Stimulated activated naive CD8-positive, alpha-beta T cell treated with anti-CD3 and anti-CD28 coated beads, Interleukin-15, Interleukin-2, amounts not matched to agents 100 U/mL and 50 U/mL, for 24 hours (primary cell): Measurements from ENCODE around the gene NACC2.

ENCODE experiments used
- ATAC-seq: fragments of 150-1000 bp; cut with Tn5 transposase; one replicate; pipeline ENCODE4 v1.10.0; 2021
- DNase-seq: peaks from one replicate; pipeline ENCODE4 v3.0.0; 2021

Gene NACC2

DNA sequence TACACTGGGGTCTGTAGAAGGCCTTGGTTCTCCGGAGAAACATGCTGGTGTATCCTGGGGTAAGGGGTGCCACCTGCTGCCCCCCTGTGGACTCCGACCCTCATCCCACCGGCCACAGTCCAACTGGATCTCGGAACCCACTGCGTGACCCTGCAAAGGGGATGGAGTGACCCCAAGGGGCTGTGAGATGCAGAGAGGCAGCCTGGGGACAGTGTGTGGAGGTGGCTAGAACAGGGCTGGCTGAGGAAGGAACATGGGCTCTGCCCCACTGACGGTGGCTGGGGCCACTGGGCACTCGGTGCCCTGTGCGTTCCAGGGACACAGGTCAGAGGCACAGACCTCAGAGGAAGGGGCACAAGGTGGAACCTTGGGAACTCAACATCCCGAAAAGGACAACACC, 2.3 kb downstream of the NACC2 start:
- ATAC-seq: no peak
- no peak for DNase-seq

GRCh38 chr9:136092353-136092650, 2.8 kb downstream of the NACC2 start:
- DNase-seq: no peak
- no peak for ATAC-seq

DNA sequence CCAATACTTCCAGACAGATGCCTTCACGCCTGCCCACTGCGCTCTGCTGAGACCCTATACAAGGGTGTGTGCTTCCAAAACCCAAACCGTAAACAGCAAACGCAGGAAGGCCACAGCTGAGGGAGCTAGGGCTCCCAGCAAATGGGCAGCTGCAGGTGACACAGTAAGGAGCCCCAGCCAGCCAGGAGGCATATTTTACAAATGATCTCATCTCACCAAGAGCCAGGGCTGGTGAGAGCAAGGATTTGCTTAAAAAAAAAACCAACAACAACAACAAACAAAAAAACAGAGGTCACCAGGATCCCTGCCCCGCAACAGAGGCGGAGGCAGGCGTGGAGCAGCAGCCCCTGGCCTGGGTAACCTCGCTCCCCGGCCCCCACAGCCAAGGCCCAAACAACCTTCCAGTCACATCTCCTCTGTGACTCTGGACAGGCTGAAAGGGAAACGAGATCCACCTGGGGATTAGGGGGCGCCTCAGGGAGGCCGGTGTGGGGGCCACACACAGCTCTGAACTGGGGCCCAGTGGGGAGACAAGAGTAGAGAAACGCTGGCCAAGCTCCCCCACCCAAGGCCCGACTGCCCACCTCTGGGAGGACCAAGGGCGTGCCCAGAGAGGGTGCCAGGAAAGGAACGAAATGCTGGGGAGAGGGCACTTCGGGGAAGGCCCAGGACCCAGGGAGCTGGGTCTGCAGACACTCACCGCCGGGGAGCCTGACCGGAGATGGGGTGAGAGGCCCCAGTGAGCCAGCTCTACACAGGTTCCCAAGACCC, 3.3 kb downstream of the NACC2 start:
- ATAC-seq: no peak
- DNase-seq: no peak

DNA sequence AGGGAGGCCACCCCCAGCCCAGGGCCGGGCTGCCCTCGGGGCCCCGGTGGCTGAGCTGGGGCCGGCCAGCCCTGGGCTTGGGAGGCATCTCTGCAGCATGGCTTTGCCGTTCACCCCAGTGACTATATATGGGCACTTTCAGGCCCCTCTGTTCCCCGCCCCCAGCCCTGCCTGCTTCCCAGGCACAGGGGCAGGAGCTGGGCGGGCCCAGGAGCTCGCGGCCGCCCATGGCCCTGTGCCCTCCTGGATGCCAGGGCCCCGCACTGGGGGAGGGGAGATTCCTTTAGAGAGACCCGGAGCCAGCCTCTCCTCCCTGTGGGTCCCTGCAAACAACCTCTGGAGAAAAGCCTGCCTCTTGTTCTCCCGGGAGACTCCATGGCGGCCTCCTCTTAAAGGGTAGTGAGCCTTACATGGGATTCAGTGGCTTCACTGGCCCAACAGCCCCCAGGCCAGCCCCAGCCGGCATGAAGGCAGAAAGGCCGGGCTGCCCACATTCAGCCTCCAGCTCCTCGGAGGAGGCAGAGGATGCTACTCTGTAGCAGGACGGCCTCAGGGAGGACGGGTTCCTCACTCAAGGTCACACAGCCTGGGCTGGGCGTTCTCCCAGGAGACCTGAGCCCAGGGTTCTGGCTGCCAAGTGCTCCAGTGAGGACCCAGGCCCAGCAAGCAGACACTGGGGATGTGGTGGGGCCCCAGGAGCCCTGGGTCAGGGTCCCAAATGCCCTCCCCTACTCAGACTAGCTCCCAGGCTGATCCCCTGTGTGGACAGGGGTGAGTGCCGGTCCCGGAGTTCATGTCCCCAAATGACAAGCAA, 4.1 kb downstream of the NACC2 start:
- DNase-seq (no peak), ATAC-seq (no peak)

GRCh38 chr9:136090056-136090735, 4.9 kb downstream of the NACC2 start:
- no peak for ATAC-seq
- DNase-seq: no peak

DNA sequence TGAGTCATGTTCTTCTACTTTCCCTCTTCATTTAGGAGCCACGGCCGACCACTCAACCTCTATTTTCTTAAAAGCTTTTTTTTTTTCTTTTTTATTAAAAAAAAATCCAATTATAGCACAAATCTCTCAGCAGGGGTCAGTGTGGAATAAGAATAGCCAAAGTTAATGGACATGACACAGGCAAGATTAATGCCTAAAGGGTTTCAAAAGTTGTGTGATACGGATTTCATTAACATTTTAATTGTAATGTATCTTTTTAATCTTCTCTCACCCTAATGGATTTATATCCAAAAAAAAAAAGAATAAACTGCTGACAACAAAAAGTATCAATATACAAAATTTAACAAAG, 5.4 kb downstream of the NACC2 start:
- DNase-seq (no peak), ATAC-seq (no peak)

DNA sequence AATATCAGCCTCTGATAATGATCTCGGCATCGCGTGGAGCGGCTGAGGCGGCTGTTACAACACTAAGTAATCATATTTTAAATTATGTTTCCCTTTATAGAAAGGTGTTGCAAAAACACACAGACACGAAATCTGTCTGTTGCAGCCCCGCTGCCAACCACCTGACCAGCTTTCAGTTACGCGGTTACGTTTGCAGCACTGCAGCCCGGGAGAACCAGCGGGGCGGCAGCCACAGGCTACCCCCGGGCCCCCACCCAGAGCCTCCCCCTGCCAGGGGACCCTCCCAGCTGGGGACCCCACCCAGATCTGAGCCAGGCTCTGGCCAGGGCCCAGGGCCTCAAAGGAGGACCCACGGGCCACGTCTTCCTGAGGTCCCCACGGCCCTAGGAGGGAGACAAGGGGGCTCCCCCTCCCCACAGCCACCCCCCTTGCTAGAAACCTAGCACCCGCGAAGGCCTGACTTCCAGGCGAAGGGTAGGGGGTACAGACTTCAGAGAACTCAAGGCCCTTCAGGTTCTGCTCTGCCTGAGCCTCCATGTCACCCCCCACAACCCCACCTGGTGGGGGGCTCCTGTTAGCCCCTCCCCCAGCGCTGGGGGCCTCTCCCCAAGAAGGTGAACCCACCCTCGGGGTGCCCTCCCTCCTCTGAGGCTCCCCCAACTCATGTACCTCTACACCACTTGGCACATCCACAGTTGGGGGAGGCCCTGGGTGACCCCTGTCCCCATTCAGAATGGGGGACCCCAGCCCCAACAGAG, 6.0 kb downstream of the NACC2 start:
- ATAC-seq (no peak), DNase-seq (no peak)

- no peak for DNase-seq
- ATAC-seq: no peak
These were observed 6.6 kb downstream of the NACC2 start for GRCh38 chr9:136088481-136088938.

DNA sequence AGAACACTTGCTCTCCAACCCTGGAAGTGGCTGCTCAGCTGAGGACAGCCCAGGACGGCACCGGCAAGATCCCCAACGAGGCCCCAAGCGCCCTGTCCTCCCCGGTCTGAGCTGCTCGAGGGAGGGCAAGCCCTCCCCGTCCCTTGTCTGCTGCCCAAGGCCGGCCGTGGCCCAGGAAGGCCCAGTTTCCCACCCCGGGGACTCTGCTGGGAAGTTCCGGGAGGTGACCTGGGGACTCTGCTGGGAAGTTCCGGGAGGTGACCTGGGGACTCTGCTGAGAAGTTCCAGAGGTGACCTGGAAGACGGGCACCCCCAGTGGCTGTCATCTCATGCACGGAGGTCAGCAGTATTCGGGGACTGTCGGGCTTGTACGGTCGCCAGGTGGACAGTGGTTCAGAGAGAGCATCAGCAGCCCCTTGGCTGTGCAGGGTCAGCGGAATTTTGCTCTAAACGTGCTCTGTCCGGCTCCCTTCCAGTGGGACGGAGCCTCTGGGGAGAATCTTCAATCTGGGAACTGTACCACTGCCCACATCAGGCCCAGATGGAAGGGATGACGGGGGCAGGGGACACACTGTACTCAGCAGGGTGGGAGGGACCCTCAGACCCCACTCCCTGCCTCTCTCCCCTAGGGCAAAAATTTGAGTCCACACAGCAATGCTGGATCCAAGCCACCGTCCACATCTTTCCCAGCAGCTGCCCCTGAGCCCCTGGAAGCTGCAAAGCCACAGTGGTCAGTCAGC, 7.2 kb downstream of the NACC2 start:
- ATAC-seq (no peak), DNase-seq (no peak)

- DNase-seq (no peak), ATAC-seq (no peak)
These were observed 7.9 kb downstream of the NACC2 start for GRCh38 chr9:136086951-136087740.

DNA sequence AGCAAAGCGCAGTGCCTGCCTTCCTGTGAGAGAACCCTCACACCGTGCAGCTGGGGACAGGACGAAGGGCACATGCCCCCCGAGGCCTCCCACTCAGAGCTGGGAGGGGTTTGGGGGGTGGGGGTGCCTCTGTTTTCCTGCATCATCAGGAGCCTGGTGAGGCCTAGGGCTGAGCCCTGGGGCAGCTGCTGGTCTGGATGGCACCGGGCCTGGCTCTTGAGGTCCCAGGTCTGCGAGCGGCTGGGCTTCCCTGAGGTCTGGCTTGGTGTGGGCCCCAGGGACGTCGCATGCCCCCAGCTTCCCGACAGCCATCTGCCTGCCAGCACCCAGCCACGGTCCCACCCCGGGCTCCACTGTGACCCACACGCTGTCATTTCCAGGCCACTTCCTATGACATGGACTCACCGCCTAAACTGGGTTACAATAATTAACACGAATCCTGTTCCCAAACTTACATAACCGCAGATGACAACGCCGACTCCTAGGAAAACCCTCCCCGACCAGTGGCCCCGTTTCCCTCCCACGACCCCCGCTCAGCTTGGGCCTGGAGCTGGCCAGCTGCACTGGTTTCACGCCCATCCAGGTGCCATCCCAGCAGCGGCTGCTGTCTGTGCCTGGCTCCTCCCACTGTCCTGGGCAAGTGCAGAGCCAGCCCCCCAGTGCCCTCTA, 8.7 kb downstream of the NACC2 start:
- DNase-seq (no peak), ATAC-seq (no peak)

DNA sequence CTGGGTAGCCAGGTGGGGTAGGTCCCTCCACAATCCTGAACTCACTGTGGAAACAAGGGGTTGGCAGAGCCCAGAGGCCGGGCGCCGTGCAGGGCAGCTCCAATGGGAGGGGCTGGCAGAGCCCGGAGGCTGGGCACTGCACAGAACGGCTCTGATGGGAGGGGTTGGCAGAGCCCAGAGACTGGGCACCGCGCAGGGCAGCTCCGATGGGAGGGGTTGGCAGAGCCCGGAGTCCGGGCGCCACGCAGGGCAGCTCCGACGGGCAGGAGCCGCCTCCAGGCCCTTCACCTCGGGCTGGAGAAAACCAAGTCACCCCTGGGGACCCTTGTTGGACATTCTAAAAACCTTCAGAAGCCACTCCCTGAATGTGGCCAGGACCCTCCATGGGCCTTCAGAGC, 9.3 kb downstream of the NACC2 start:
- DNase-seq: no peak
- ATAC-seq: no peak

- ATAC-seq (no peak), DNase-seq (no peak)
These were observed 10.8 kb downstream of the NACC2 start for GRCh38 chr9:136084063-136084944.

- DNase-seq (no peak), ATAC-seq (no peak)
These were observed 11.5 kb downstream of the NACC2 start for GRCh38 chr9:136083558-136084062.

GRCh38 chr9:136082496-136083361, 12.4 kb downstream of the NACC2 start:
- no peak for ATAC-seq
- no peak for DNase-seq

GRCh38 chr9:136081826-136082495, 13.1 kb downstream of the NACC2 start:
- DNase-seq (no peak), ATAC-seq (no peak)

DNA sequence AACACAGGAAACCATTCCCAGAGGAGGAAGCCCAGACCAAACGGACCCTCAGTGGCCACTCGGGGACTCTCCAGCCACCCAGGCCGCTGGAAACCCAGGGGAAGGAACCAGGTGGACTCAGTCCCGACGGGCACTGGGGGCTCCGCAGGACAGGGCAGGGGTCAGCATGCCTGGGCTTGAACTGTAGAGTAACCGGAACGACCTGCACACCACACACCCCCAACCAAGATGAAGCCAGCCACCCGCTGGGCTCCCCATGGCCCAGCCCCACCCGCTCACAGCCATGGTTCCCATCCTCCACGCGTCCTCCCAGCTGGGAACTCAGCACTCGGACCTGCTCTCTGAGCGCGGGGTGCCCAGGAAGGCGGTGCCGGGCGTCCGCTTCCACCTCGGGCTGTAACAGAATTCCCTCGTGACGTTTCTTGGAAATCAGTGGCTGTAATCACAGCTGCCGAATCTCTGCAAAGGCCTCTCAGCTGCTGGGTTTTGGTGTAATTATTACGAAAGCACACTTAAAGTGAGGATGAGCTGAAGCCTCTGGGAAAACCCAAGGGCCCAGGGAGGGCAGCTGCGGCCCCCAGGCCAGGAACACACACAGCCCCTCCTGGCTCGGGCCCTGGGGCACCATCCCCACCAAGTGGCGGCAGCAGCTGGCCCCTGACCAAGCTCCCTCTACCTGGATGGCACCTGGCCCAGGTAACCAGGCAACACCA, 13.8 kb downstream of the NACC2 start:
- DNase-seq (no peak), ATAC-seq (no peak)
